Left ventricle myocardium inferior (tissue), 1 donor: ENCODE measurements around the gene GRIK1. TPM values are rescaled to one million over a fixed set of nuclear protein-coding genes. Genes with fewer than 3 reads are reported as not detected.

Source experiments
- DNase-seq: peaks from one replicate; pipeline ENCODE4 v3.0.0-alpha.2; 2020
- H3K27ac ChIP-seq: fragments of 200-600 bp; replicated peaks from 2 replicates; pipeline ENCODE4 v1.8.0; 2021
- H3K27me3 ChIP-seq: fragments of 200-600 bp; 2 replicates; pipeline ENCODE4 v1.8.0; 2021; ENCODE audit warnings: low read depth
- H3K36me3 ChIP-seq: fragments of 200-600 bp; 2 replicates; pipeline ENCODE4 v1.8.0; 2021
- H3K4me1 ChIP-seq: fragments of 200-600 bp; 2 replicates; pipeline ENCODE4 v1.8.0; 2021
- H3K4me3 ChIP-seq: fragments of 200-600 bp; 2 replicates; pipeline ENCODE4 v1.8.0; 2021; ENCODE audit warnings: mild to moderate bottlenecking, moderate library complexity
- H3K9me3 ChIP-seq: fragments of 200-600 bp; replicated peaks from 2 replicates; pipeline ENCODE4 v1.8.0; 2021
- CTCF ChIP-seq: fragments of 200-600 bp; IDR thresholded peaks from 2 replicates; pipeline ENCODE4 v1.8.0; 2021; ENCODE audit warnings: antibody characterized with exemption, mild to moderate bottlenecking, borderline replicate concordance
- intact Hi-C: fragments of 100-400 bp; cut with micrococcal nuclease; formaldehyde crosslinking; loops from one replicate; pipeline ENCODE4 v1.11.0; 2022
- total RNA-seq: library from RNA; stranded (reverse); fragmentation: NEBNext Ultra II Directional; extraction: Animal tissue kit (Norgen Biotek cat#: 25700); gene quantifications from one replicate; pipeline ENCODE4 v1.2.1, GENCODE V29; 2021
- donor health status: DM: no; HTN: yes; CAD: no; lungs with severe emphysema.

The GRIK1 gene
- total RNA-seq, 1 donor from 2014 or later: not detected

- no peak overlapping the region for H3K4me3 ChIP-seq
- peaks cover 17% of the 10 kb centered on the region for H3K9me3 ChIP-seq
- no peaks in the 10 kb centered on the region for H3K4me1 ChIP-seq
- H3K27me3 ChIP-seq: no peaks in the 10 kb centered on the region
- intact Hi-C loops: no loop called here
- DNase-seq: no peak
- H3K36me3 ChIP-seq: no peaks in the 10 kb centered on the region
- TF ChIP-seq CTCF: no peak
- no peak overlapping the region for H3K27ac ChIP-seq
Measured at GRCh38 chr21:29697555-29698193, 242.1 kb downstream of the GRIK1 start.

DNA sequence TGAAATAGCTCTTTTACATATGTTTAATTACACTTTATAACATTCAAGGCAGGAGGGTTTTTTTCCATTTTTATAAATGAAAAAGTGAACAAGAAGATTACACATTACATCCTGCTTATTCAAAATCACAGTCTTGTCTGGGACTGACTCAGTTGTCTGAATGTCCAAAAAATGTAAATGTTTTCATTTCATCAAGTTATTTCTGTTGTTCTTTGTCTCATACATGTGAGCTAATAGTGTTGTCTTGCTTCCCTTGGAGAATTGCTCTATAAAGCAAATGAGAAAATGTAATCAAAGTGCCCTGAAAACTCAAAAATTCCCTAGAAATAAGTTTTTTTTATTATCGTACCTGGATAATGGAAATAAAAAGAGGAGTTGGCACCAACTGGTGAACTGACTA lies 242.9 kb downstream of the GRIK1 start:
- Histone ChIP-seq H3K9me3 (peaks cover 13% of the 10 kb centered on the region), H3K36me3 (no peaks in the 10 kb centered on the region), H3K4me1 (no peaks in the 10 kb centered on the region), H3K4me3 (no peak overlapping the region), H3K27me3 (no peaks in the 10 kb centered on the region), H3K27ac (no peak overlapping the region)
- DNase-seq: no peak
- intact Hi-C loops: no loop called here
- no peak for TF ChIP-seq CTCF

- Histone ChIP-seq H3K4me1 (no peaks in the 10 kb centered on the region), H3K27ac (no peak overlapping the region), H3K4me3 (no peak overlapping the region), H3K27me3 (no peaks in the 10 kb centered on the region), H3K36me3 (no peaks in the 10 kb centered on the region), H3K9me3 (no peaks in the 10 kb centered on the region)
- intact Hi-C loops: no loop called here
- no peak for DNase-seq
- no peak for TF ChIP-seq CTCF
Measured at GRCh38 chr21:29691616-29692491, 247.9 kb downstream of the GRIK1 start.

DNA sequence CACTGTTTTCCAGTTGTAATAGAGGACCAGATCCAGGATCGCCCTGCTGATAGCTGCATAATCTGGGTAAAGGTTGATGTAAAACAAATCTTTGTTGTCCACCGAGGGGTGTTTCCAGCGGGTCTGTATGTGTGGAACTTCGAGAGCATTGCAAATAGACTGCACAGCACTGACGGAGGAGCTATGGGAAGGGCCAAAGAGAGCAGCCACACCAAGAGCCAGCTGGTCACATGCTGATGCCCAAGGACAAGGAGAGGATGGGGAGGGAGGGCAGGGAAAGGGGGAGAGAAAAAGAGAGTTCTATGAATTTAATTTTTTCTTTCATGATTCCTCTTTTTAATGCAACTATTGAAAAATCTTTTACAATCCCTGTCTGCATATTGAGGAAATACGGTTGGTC lies 250.0 kb downstream of the GRIK1 start:
- no peak for TF ChIP-seq CTCF
- no peak for DNase-seq
- intact Hi-C loops: no loop called here
- H3K4me1 ChIP-seq: no peaks in the 10 kb centered on the region
- no peak overlapping the region for H3K4me3 ChIP-seq
- H3K27ac ChIP-seq: no peak overlapping the region
- H3K36me3 ChIP-seq: no peaks in the 10 kb centered on the region
- H3K9me3 ChIP-seq: no peaks in the 10 kb centered on the region
- no peaks in the 10 kb centered on the region for H3K27me3 ChIP-seq

DNA sequence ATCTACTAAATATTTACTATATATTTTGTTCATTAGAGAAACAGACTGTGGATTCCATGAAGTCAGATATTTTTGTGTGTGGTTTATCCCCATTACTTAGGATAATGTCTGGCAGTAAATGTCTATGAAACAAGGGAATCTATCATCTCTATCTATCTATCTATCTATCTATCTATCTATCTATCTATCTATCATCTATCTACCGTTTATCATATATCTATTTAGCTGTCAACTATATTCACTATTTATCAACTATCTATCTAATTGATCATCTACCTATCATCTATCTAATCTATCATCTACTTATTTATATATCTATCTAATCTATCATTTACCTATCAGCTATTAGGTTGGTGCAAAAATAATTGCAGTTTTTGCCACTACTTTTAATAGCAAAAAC lies 255.7 kb downstream of the GRIK1 start:
- no peak for TF ChIP-seq CTCF
- Histone ChIP-seq H3K4me1 (no peaks in the 10 kb centered on the region), H3K9me3 (no peaks in the 10 kb centered on the region), H3K4me3 (no peak overlapping the region), H3K36me3 (no peaks in the 10 kb centered on the region), H3K27me3 (no peaks in the 10 kb centered on the region), H3K27ac (no peak overlapping the region)
- intact Hi-C loops: no loop called here
- no peak for DNase-seq
